GM23248 (cell line): ENCODE results near the gene INPP5A.

Source experiments
- EZH2 ChIP-seq: fragments of 200-600 bp; sonication (generic); IDR thresholded peaks from 2 replicates; pipeline ENCODE4 v1.6.1; 2018; ENCODE audit warnings: antibody characterized with exemption, mild to moderate bottlenecking; ENCODE audit not compliant: insufficient read depth, poor library complexity, severe bottlenecking
- EZH2phosphoT487 ChIP-seq: fragments of 200-600 bp; sonication (generic); IDR thresholded peaks from 2 replicates; pipeline ENCODE4 v1.6.1; 2018; ENCODE audit warnings: antibody characterized with exemption, moderate library complexity, mild to moderate bottlenecking, low read depth; ENCODE audit not compliant: insufficient read depth

DNA sequence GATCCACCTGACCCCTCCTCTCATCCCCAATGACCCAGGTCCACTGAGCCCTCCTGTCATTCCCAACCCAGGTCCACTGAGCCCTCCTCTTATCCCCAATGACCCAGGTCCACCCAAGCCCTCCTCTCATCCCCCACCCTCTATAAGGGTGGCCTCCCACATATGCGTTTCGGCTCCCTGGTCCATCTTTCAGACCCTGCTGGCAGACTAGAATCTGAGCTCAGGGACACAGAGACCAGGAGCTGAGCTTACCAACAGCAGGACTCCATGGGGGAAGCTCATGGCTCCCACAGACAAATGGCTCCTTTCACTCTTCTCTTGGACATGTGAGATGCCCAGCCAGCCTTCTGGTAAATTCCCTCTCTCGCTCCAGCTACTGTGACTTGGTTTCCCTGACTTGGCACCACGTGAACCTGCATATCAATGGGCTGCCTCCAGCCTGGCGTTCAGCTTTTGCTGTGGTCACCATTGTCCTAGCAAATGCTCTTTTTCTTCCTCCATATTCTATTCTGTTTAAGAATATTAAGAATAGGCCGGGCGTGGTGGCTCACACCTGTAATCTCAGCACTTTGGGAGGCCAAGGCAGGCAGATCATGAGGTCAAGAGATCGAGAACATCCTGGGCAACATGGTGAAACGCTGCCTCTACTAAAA is 24.8 kb upstream of the INPP5A start:
- TF ChIP-seq EZH2phosphoT487 (no peak), EZH2 (no peak)
